ENCODE data around the gene SGO1. TPM values are rescaled to one million over a fixed set of nuclear protein-coding genes. Genes with fewer than 3 reads are reported as not detected.
"Not testable (repeated sequence)": the region's sequence is repeated elsewhere in the genome, so short reads cannot be mapped to it uniquely, and the experiment has no call there.

The SGO1 gene
- polyA plus RNA-seq (2013, experiment 1 of 2; ENCODE audit: insufficient read length): 6.4 TPM
- 6.6 TPM for polyA plus RNA-seq (2013, experiment 2 of 2; ENCODE audit: insufficient read length)

DNA sequence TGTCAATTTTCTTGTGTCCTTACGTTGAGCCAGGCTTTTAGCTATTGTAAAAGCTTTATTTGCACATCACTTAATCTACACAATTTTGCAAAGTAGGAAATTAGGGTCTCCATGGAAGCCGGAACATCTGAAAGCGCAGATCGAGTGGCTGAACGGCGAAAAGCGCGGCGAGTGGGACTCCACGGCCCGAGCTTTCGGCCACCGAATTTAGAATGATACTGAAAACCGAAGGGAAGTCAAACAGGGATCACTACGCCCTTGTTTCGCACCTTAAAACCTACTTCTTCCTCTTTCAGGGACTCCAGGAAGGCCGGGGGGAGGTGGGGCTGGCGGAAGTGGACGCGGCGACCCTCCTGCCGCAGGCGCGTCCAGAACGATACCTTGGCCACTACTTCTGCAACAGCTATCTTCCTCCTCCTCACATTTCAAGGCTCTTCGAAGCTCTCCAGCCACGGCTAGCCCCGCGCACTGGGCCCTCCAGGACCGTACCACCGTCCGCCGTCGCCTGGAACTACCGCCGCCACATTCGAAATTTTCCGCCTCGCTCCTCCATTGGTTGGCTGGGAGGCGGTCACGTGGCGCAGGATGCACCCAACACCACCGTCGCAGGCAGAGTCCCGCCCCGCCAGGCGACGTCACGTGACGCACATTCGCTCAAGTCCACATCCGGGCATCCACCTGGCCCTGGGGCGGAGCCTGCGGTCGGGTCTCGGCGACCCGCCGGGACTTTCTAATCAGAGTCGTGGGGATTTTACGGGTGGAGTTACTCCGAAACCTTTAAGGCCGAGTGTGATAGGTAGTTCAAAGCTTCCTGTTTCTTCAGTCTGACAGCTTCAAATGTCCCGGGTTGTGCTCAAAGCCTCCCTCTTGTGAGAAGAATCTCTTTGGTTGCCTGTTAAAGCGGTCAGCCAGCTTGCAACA, at the start of gene SGO1:
TSS of gene SGO1 (minus strand) at position 528 of the 921 bp plus-strand sequence. CDS start 2,179 bp downstream, outside the sequence.
- peak; percentile 98 for DNase-seq

DNA sequence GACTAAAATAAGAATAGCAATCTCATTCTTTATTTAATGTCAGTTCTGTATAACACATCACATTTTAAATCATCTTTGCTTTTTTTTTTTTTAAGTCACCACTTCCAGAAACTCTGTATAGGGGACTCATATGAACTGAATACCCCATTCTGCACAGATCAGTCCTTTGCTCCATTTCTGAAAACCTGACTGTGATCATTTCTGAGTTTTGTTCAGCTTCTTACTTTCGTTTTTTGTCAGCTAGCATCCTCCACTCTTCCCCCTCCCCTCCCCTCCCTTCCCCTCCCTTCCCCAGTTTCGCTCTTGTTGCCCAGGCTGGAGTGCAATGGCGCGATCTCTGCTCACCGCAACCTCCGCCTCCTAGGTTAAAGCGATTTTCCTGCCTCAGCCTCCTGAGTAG, 49.8 kb upstream of the SGO1 start:
- DNase-seq: no peak

DNA sequence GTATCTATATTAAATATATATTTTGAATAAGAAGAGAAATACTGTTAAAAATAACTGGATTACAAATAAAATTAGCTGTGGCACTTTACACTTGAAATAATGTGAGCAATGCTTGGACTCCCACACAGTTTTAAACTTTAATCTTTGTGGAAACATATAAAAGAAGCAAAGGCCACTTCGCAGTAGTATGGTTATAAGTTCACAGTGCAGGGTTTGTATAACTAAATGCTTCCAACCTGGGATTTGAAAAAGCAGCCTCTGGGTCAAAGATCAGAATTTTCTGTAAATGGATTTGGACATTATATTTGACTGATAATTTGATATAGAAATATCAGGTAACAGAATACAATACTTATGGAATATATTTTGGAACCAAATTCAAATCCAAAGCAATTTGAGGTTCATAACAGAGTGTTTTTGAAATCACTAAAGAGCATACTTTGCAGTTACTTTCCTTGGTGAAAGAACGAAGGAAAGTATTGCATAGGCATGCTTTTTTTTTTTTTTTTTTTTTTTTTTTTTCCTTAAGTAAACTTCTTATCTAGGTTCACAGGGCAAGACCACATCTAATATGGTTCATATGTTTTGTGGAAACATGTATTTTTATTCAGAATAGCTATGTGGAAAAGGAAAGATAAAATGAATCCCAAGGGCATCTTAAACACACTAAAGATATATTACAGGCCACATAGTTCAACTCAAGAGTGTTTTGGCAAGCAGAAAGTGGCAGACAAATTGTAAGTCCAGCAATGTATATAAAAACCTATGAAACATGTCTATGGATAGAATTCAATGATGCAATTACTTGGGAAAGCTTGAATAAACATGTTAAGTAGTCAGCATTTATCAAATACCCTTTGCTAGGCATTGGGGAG, 47.1 kb upstream of the SGO1 start:
- peak; percentile 17 for DNase-seq

DNA sequence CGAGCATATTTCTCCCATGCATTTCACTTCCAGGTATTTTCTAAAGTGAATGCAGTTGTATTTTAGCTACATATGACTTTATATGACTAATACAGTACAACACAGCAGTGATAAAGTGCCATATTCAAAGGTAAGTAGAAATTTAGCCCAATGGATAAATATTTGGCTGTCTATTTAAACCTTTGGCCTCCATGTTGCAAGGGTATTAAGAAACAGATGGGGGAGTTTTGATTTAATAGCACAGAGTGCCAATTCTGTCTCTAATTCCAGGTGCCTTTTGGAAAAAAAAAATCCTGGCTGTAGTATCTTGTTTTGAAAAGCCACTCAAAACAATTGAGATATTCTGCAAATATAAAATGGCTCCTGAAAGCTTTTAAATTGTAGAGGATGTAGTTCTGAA, 44.9 kb upstream of the SGO1 start:
- no peak for DNase-seq

DNA sequence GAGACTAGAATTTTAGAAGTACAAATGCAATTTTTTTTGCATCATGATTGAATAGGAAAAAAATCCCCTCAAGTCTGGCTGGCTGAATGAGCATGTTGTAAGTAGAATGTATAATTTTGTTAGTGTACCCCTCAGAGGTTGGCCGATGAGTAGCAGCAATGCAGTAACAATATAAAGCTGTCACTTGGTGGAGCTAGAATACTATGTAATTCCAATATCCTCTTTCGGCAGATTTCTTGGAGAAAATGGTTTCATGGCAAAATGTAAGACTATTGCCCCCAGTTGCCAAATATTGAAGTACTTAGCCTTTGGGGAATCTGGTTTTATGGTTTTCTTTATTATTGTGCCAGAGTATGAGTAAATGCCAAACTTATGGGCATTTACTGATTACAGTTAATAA, 39.8 kb upstream of the SGO1 start:
- peak; percentile 50 for DNase-seq

DNA sequence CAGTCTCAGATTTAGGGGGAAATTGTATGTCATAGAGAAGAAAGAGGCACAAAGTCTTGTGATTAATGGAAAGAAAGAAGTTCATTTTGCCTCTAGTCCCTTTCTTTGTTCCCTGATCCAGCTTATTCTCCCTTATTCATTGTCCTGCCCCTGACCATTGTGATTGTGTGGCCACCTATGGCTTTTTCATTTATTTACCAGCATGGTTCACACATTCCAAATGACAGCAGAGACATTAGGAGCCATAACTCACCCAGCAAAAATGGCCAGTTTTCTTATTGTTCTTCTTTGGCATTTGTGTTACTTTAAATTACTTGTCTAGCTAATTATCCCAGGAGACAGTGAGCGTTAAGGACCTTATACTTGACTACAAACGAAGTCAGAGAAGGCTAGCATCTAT, 36.3 kb upstream of the SGO1 start:
- no peak for DNase-seq

DNA sequence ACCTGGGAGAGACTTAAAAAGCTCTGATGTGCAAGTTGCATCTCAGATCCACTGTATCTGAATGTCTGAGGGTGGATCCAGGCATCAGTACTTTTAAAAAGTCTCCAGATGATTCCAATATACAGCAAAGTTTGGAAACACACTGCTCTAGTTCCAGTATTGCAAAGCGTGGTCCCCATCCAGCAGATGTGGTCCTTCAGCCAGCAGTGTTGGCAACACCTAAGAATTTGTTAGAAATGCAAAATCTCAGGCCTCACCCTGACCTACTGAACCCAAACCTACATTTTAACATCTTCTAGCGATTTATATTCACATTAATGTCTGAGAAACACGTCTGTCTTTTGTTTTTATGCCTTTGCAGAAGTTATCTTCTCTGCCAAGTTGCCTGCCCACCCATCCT, 32.2 kb upstream of the SGO1 start:
- no peak for DNase-seq

DNA sequence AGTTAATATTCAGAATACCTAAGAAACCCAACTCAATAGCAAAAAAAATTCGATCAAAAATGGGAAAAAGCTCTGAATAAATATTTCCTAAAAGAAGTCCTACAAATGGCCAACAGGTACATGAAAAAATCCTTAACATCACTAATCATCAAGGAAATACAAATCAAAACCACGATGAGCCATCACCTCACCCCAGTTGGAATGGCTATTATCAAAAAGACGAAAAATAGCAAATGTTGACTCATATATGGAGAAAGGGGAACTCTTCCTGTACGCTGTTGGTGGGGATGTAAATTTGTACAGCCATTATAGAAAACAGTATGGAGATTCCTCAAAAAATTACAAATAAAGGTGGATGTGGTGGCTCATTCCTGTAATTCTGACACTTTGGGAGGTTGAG, 29.6 kb upstream of the SGO1 start:
- no peak for DNase-seq

DNA sequence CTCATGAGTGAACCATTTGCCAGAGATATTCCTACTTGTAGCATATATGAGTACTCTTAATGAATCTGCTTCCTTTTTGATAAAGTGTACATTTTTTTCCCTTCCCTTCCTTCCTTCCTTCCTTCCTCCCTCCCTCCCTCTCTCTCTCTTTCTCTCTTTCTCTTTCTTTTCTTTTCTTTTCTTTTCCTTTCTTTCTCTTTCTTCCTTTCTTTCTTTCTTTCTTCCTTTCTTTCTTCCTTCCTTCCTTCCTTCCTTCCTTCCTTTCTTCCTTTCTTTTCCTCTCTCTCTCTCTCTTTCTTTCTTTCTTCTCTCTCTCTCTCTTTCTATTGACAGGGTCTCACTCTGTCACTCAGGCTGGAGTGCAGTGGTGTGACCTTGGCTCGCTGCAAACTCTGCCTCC, 27.5 kb upstream of the SGO1 start:
- not testable (repeated sequence) for DNase-seq

DNA sequence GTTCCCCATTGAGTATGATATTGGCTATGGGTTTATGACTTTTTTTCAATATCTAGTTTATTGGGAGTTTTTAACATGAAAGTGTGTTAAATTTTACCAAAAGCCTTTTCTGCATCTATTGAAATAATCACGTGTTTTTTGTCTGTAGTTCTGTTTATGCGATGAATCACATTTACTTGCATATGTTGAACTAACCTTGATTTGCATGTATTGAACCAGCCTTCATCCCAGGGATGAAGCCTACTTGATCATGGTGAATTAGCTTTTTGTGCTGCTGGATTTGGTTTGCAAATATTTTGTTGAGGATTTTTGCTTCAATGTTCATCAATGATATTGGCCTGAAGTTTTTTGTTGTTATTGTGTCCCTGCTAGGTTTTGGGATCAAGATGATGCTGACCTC, 21.9 kb upstream of the SGO1 start:
- not testable (repeated sequence) for DNase-seq

DNA sequence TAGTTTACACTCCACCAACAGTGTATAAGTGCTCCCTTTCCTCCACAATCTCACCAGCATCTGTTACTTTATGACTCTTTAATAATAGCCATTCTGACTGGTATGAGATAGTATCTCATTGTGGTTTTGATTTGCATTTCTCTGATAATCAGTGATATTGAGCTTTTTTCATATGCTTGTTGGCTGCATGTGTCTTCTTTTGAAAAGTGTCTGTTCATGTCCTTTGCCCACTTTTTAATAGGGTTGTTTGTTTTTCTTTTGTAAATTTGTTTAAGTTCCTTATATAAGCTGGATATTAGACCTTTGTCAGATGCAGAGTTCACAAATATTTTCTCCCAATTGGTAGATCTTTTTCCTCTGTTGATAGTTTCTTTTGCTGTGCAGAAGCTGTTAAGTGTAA, 19.9 kb upstream of the SGO1 start:
- not testable (repeated sequence) for DNase-seq

DNA sequence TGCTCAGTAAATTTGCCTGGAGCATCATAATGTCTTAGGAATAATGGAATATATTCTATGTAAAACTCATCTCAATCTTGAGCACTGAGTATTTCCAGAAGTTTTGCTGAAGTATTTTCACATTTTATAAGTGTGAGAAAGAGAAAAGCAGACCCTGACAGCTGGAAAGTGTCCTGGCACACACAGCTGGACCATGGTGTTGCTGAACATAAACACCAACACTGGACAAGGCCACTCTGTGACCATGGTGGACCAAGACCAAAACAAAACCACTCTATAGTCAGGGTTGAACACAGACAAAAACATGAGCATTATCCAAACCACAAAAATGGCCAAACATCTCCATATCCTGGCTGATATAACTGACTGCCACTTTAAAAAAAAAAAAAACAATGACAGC, 15.1 kb upstream of the SGO1 start:
- no peak for DNase-seq

DNA sequence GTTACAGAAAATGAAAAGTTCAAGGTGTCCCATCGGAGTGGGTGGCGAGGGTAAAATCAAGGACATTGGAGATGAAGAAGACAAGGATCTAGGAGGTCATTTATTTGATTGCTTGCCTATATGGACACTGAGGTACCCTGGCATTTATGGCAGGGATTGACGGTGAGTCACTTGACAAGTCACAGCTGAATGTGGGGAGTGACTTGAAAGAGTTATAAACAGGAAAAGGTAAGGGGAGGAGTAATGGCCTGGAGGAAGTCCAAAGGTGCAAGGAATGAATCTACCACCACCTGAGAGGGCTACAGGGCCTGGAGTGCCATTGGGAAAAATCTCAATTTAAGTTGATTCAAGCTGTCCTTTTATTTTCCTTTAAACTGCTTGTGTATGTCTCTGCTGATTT, 11.8 kb upstream of the SGO1 start:
- no peak for DNase-seq

DNA sequence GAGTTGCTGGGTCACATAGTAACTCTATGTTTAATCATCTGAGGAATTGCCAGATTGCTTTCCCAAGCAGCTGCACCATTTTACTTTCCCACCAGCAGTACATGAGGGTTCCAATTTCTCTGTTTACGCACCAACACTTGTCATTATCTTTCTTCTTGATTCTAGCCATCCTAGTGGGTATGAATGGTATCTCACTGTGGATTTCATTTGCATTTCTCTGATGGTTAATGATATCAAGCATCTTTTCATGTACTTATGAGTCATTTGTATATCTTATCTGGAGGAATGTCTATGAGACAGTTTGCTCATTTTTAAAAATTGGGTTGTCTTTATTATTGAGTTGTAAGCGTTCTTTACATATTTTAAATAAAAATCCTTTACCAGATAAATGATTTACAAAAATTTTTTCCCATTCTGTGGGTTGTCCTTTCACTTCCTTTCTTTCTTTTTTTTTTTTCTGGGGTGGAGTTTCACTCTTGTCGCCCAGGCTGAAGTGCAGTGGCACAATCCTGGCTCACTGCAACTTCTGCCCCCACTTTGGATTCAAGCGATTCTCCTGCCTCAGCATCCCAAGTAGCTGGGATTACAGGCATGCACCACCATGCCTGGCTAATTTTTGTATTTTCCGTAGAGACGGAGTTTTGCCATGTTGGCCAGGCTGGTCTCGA, 8.9 kb upstream of the SGO1 start:
- no peak for DNase-seq

DNA sequence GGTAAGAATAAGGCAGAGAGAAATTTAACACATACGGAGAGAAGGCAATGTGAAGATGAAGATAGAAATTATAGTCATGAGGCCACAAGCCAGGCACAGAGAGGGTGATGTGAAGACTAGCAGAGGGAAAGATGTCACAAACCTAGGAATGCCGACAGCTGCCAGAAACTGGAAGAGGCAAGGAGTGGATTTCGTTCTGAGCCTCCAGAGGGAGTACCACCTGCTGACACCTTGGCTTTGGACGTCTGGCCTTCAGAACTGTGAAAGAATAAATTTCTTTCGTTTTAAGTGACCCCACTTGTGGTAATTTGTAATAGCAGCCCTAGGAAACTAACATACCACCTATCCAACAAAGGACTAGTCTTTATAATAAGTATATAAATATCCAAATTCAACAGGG, 5.0 kb upstream of the SGO1 start:
- DNase-seq: no peak

DNA sequence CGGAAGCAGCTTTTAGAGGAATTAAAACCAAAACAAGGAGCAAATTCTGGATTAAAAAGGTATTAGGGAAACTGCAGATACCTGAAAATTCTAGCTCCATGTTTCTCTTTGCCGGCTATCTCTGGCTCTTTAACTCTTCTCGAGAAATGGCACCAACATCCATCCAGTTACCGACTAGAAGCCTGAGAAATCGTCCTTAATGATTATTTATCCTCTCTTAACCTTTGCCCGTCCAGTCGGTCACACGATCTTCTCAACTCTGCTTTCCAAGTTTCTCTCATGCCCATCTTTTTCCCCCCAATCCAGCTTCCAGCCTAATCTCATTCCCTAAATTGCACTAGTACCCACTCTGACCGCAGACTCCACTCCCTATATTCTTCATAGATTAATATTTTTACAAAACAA, 596 bp upstream of the SGO1 start:
- DNase-seq: no peak

DNA sequence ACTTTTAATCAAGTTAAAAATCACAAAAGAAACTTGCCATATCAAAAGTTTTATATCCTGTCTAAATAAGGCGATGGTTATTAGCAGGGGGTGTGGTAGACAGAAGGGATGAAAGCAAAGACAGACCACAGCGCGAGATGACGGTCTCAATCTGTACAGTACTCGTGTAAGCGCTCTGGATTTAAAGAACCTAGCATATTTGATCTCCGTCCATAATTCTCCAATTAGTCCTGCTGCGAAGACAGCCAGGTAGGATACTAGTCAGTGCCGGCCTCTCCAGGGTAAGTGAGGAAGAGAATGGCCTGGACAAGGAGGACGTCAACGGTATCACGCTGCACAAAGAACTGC, 701 bp downstream of the SGO1 start:
- DNase-seq: peak; percentile 6

DNA sequence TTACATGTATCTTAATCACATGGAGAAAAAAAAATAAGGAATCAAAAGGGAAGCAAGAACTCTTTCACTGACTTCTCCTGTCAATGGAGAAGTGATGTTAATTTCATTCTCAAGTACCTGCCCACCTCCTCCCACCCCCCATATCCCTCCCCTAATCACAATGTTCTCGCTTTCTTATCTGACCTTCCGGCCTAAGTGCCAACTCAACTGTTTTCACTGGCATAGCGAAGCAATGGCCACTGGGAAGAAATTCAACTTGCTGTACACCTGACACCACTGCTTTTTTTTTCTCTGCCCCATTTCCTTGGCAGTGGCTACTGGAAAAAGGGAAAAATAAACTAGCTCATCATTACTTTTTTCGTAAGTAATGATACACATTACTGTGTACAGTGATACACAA, 3.8 kb downstream of the SGO1 start:
- DNase-seq: no peak

DNA sequence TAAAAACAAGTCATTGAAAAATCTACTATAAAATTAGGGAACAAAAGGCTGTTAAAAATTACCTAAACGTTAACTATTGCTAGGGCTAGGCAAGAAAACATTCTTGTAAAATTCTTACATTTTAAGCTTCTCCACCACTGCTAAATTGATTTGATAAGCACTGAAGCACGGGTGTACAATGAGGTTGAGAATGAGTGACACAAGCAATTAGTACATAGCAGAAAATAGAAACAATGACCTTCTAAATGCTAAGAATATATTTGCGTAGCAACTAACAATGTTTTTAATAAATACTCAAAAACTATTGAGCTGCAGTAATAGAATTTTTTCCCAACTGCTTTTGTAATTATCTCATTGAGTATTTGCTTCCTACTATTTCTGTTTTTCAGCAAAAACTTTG, 4.7 kb downstream of the SGO1 start:
- no peak for DNase-seq

DNA sequence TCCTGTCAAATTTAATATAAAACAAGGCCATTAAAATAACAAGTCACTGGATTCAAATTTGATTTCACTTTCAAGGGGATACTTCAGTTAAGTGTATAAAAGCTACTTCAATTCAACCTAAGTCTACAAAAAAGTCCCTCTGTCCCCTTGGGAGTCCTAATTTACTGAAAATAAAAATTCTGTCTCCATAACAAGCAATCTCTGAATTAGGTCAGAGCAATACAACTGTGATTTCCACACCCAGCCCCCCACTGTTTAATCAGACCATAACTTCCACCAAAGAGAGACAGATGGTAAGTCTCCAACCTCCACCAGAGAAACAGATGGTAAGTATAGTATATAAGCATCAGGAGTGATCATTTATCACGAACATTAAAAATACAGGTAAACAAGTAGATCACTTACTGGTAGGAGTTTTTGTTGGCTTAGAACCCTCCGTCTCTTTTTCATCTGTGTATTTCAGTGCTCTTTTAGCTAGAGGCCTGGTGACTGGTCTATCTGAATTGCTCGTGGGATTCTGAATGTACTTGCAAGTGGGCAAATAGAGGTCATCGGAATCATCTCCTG, 12.1 kb downstream of the SGO1 start:
- no peak for DNase-seq

DNA sequence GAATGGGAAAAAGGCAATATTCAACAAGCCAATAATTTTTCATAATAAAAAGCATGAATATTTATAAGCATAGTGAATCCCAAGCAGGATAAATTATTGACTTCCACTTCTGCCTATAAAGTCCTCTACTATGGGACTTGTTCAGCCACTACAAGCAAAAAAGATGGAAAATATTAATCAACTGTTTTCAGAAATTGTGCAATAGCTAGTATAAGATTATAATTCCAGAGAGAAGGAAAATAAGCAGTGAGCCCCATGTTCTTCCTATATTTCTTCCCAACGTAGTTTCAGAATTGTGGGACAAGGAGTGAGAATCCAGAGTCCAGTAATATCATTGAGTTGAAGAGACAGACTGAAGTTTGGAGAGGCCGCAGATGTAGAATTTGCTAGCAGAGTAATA, 24.3 kb downstream of the SGO1 start:
- no peak for DNase-seq

DNA sequence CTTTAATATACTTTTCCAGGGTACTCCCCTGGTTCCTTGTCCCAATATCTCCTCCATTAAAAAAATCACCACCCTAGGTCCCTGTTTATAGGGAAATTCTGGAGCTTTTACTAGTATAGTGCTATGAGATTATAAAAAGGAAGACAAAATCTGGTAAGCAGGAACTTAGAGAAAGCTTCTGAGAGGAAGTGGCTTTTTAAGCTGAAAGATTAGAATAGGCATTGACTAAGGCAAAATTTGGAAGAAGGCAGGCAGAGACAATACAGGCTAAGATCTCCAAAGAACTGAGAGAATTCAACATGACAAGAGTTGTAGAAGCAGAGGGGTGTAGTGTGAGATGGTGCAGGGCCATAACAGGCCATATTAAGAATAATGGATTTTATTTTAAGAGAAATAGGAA, 25.8 kb downstream of the SGO1 start:
- no peak for DNase-seq

DNA sequence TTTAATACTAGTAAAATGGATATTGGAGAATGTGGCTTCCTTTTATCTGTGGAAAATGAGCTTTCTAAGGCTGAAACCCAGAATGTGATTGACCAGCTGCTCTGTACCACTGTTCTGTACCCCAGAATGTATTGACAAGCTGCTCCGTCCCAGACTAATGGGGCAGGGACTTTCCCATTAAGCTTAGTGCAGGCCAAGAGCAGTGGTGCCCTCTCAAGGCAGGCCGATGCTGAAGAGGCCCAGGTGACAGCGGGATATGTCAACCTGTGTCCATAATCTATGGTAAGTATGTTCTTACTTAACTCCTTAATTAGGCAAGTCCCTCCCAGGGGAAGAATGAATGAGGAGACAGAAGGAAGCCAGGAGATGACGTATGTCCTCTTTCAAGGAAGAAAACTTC, 31.1 kb downstream of the SGO1 start:
- no peak for DNase-seq
